Duodenal mucosa (tissue), 2 donors: Measurements from ENCODE around the gene ESAM.
"Not testable (repeated sequence)": the region's sequence is repeated elsewhere in the genome, so short reads cannot be mapped to it uniquely, and the experiment has no call there.

Experiments used
- H3K27ac ChIP-seq: one replicate; pipeline ENCODE4 v1.7.0; 2013; ENCODE audit warnings: low read depth, low read length
- H3K27me3 ChIP-seq, 2 donors: one replicate each; pipeline ENCODE4 v1.7.0; 2013; ENCODE audit warnings: low read length in 2 of 2, control low read depth in 1 of 2; ENCODE audit not compliant: insufficient read depth in 2 of 2, control insufficient read depth in 1 of 2
- H3K36me3 ChIP-seq, 2 donors: one replicate each; pipeline ENCODE4 v1.7.0; 2013; ENCODE audit warnings: low read length in 2 of 2, control low read depth in 1 of 2; ENCODE audit not compliant: insufficient read depth in 2 of 2, control insufficient read depth in 1 of 2
- H3K4me1 ChIP-seq, 2 donors: one replicate each; pipeline ENCODE4 v1.7.0; 2013; ENCODE audit warnings: low read length in 2 of 2, control low read depth in 1 of 2; ENCODE audit not compliant: insufficient read depth in 2 of 2, control insufficient read depth in 1 of 2
- H3K4me3 ChIP-seq, 2 donors: one replicate each; pipeline ENCODE4 v1.7.0; 2013; ENCODE audit warnings: low read length in 2 of 2, low read depth in 1 of 2
- H3K9ac ChIP-seq, 2 donors: one replicate each; pipeline ENCODE4 v1.7.0; 2013; ENCODE audit warnings: low read length in 2 of 2, low read depth in 1 of 2
- H3K9me3 ChIP-seq, 2 donors: one replicate each; pipeline ENCODE4 v1.7.0; 2013; ENCODE audit warnings: low read length in 2 of 2, control low read depth in 1 of 2; ENCODE audit not compliant: control insufficient read depth in 1 of 2

Gene ESAM

DNA sequence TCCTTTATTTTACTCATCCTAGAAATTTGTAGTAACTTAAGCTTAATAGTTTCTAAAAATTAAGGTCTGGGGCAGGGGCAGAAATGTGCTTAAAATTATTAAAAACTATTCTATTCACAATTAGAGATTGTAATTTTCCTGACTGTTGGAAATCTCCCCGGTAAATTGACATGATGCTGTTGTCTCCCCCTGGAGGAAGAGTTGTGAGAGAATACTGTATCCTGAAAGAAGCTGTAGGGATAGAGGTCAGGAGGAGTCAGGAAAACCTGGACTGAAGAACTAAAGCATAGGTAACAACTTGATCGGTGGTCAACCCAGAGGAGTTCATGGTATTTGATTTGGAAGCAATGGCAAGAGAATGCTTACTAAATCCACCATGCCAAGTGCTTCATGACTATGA is 16.2 kb upstream of the ESAM start:
- no peak overlapping the region for H3K9ac ChIP-seq
- no peak overlapping the region for H3K27ac ChIP-seq
- H3K36me3 ChIP-seq, result no peaks in the 10 kb centered on the region
- H3K27me3 ChIP-seq, result no peaks in the 10 kb centered on the region
- H3K9me3 ChIP-seq, result no peaks in the 10 kb centered on the region
- H3K4me3 ChIP-seq, result no peak overlapping the region
- no peaks in the 10 kb centered on the region for H3K4me1 ChIP-seq

DNA sequence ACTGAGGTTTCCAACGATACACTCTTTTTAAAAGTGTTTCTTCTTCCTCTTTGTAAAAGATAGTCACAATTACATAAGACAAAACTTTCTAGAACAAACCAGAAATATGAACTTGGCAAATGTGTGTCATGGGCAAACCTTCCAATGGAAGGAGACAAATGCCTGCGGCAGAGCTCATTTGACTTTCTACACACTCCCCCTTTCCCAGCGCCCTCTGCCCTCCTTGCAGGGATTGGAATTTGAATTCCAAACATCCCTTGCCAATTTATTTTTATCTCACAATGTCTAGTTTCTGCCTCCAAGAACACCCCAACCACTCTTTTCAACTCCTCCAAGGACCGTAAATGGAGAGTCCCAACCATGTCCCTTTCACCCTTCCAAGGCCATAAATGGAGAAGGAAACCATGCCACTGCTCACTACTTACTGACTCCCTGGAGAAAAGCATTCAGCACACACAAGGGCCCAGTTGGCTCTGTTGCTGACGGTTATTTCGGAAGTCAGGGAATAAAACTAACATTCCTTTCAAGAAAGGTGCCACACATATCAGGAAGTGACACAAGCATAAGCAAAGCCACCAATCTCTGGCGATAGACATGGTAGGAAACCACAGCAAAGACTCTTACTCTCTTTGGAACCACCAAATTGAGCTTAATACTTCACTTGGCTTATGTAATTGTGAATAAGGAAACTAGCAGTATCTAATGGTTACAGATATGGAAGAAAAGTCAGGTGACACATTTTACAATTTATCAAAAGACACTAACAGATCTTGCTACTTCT is 15.0 kb upstream of the ESAM start:
- H3K9ac ChIP-seq, result no peak overlapping the region
- no peaks in the 10 kb centered on the region for H3K4me1 ChIP-seq
- H3K27ac ChIP-seq, result no peak overlapping the region
- no peak overlapping the region for H3K4me3 ChIP-seq
- H3K36me3 ChIP-seq, result peaks cover 0 to 2% of the 10 kb centered on the region in 2 donors
- H3K9me3 ChIP-seq, result no peaks in the 10 kb centered on the region
- no peaks in the 10 kb centered on the region for H3K27me3 ChIP-seq

DNA sequence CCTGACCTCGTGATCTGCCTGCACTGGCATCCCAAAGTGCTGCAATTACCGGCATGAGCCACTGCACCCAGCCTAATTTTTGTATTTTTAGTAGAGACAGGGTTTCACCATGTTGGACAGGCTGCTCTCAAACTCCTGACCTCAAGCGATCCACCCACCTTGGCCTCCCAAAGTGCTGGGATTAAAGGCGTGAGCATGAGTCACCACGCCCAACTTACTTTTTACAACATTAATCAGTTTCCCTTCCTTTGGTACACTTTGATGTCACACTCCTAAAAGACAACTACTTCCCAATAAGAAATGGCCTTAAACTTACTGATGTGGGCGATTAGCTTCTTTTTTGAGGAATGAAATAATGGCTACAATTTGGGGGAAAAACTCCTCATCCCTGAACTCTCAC is 8.9 kb upstream of the ESAM start:
- not testable (repeated sequence) for H3K4me1 ChIP-seq, H3K27me3 ChIP-seq, H3K4me3 ChIP-seq, H3K9ac ChIP-seq, H3K27ac ChIP-seq, H3K9me3 ChIP-seq
- peaks cover 0 to 20% of the 10 kb centered on the region in 2 donors for H3K36me3 ChIP-seq

DNA sequence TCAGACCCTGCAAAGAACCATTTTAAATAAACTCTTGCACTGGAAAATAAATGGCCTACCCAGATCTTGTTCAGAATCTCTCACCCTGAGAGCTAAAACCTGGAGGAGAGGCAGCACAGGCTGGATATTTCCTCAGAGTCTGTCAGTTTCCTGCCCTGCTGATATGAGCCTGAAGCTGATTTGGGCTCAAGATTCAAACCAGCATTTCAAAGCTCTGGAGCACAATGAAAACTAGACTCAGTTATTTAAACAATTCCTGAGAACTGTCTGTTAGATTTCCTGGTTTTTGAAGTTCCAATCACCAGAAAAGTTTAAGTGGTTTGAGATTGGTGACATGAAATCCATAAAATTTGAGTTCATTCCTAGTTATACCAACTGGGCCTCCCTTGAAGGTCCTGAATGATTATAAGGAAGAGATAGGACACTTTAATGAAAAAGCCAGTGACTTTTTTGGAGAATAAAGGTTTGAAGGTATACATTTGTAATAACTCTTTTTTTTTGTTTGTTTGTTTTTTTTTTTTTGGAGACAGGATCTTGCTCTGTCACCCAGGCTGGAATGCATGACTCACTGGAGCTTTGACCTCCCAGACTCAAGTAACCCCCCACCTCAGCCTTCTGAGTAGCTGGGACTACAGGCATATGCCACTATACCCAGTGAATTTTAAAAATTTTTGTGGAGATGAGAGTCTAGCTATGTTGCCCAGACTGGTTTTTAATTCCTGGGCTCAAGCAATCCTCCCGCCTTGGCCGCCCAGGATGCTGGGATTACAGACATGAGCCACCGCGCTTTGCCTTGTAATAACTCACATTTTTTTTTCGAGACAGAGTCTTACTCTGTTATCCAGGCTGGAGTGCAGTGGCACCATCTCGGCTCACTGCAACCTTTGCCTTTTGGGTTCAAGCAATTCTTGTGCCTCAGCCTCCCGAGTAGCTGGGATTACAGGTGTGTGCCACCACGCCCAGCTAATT is 8.0 kb upstream of the ESAM start:
- Histone ChIP-seq H3K36me3 (peaks cover 0 to 20% of the 10 kb centered on the region in 2 donors), H3K27ac (no peak overlapping the region), H3K4me1 (peaks cover 7 to 9% of the 10 kb centered on the region in 2 donors), H3K9ac (no peak overlapping the region), H3K27me3 (no peaks in the 10 kb centered on the region), H3K4me3 (no peak overlapping the region), H3K9me3 (no peaks in the 10 kb centered on the region)

DNA sequence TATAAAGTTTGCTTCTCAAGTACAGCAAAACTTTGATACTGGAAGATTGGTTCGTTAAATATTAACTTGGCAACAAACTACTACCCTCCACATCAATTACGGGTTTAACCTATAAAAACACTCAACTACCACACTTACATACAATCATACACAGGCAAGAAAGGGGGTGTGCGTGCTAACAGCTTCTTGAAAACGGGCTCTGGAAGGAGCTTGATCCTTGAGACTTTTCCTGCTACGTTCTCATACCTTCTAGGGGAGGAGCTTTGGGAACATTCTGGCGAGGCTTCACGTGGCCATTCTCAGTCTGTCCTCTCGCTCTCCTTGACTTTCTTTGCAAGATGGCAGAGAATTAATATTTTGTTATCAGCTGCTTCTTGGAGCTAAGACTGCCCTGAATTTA is 6.8 kb upstream of the ESAM start:
- Histone ChIP-seq H3K36me3 (peaks cover 0 to 20% of the 10 kb centered on the region in 2 donors), H3K4me3 (peak overlapping the region; percentile 18 to 25), H3K4me1 (peaks cover 11 to 16% of the 10 kb centered on the region in 2 donors), H3K27me3 (no peaks in the 10 kb centered on the region), H3K9me3 (no peaks in the 10 kb centered on the region), H3K27ac (no peak overlapping the region), H3K9ac (no peak overlapping the region)

DNA sequence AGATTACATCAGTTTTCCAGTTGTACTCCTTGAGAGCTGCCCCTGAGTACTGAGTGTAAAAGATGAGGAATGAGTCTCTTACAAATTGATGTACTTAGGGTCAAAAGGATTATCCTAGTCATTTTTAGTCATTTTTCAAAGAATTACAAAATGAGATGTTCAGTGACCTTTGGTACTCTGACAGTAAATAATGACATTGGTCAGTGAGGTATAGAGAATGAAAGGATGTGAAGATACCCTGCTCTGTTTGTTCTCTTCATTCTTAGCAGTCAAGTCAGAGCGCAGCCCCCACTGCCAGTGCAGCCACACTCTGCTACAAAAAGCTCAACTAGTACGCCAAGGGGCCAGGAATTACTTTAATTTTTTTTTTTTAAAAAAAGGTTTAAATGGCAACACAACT is 4.1 kb upstream of the ESAM start:
- no peak overlapping the region for H3K4me3 ChIP-seq
- no peak overlapping the region for H3K9ac ChIP-seq
- H3K27me3 ChIP-seq, result peaks cover 8 to 9% of the 10 kb centered on the region in 2 donors
- H3K4me1 ChIP-seq, result peaks cover 23 to 29% of the 10 kb centered on the region in 2 donors
- H3K36me3 ChIP-seq, result peaks cover 0 to 9% of the 10 kb centered on the region in 2 donors
- H3K9me3 ChIP-seq, result no peaks in the 10 kb centered on the region
- H3K27ac ChIP-seq, result no peak overlapping the region

DNA sequence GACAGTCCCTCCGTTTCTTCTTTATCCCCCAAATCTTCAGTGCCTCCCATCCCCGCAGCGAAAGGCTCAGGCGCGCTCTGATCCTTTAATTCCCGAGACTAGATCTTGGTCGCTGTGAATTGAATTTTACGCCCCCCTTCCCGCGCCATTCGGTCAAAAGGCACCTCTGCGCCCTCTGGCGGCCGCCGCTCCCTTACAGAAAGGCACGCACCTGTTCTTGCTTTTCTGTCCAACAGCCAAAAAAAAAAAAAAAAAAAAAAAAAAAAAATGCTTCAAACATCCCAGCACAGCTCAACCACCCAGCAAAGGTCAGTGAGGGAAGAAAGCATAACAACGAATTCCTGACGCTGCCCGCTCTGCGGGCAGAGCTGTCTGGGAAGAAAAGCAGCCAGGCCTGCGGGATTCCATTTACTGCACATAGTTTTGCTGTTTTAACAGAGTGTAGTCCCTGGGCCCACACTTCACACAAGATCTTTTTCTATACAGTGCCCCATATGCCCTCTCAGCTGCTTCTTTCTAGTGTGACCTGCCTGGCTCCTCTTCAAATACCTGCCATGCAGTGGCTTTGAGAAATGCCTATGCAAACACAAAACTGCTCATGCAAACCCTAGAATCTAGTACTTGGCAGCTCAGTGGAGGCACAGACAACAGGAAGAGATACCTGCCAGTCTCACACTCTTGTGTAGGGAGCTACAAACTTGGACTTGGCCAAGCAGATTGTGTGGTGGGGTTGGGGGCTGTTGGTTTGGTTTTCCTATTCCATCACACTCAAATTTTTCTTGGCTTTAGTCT is 1.3 kb upstream of the ESAM start:
- peaks cover 0 to 5% of the 10 kb centered on the region in 2 donors for H3K36me3 ChIP-seq
- H3K4me1 ChIP-seq, result peaks cover 32 to 33% of the 10 kb centered on the region in 2 donors
- H3K27ac ChIP-seq, result no peak overlapping the region
- H3K9me3 ChIP-seq, result no peaks in the 10 kb centered on the region
- peaks cover 14 to 33% of the 10 kb centered on the region in 2 donors for H3K27me3 ChIP-seq
- peak overlapping the region; percentile 77 to 89 for H3K4me3 ChIP-seq
- peak overlapping the region; percentile 43 to 59 for H3K9ac ChIP-seq

DNA sequence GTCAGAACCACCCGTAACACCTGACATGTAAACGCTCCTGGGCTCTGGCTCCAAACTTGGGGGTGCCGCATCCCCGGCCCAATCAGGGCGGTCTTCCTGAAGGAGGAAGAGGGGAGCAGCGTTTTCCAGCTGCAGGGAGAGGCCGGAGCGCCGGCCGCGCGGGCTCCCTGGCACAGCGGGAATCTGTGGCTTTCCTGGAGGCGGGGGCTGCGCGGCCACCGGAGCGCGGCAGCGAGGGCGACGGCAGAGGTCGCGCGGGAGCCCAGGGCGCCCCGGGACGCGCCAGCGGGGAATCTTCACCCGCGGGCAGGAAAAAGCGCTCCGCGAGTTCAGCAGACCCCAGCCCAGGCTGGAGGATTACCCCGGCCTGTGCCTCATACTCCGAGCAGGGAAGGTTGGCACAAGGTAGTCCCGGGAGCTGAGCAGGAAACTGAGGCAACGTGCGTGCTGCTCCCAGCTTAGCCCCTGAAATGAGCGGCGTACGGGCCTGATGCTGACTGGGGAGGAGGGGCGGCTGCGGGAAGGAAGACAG is 600 bp upstream of the ESAM start:
- Histone ChIP-seq H3K27me3 (peaks cover 14 to 33% of the 10 kb centered on the region in 2 donors), H3K4me1 (peaks cover 32 to 37% of the 10 kb centered on the region in 2 donors), H3K27ac (peak overlapping the region; percentile 36), H3K36me3 (peaks cover 0 to 3% of the 10 kb centered on the region in 2 donors), H3K9ac (peak overlapping the region; percentile 43 to 59), H3K9me3 (no peaks in the 10 kb centered on the region), H3K4me3 (peak overlapping the region; percentile 77 to 89)

DNA sequence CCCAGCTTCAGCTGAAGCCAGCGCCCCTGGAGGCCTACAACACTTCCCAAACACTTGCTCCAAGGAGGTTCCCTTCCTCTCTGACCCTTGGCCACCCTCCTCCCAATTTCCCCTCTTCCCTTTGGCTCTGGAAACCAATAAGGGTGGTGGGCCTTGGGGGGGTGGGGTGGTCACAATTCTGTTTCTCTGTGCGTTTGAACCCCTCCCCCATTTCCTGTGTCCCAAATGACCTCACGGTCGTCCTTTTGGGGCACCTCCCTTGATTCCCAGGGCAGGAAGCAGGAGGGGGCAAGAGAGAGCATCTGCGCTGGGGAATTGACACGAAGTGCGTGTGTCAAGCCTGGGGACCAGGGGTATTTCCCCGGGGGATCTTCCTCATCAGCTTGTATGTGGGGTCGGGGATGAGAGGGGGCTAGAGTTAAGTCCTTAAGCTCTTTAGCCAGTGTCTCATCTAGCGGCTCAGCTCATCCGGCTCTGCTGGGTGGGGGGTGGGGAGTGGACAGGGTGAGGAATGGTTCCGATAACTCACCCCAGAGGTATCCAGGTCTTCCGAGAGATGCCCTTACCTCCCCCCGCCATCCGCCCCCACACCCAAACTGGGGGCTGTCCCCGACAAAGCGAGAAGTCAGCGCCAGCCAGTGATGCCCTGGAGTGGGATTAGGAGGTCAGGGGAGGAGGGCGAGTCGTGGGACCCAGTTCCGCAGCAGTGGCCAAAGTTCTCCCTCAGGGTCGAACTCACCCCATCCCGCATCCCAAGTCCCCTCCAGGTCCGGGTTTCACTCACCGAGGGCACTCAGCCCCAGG is 587 bp downstream of the ESAM start:
- Histone ChIP-seq H3K36me3 (no peaks in the 10 kb centered on the region), H3K27ac (peak overlapping the region; percentile 58), H3K4me1 (peaks cover 32 to 37% of the 10 kb centered on the region in 2 donors), H3K9me3 (no peaks in the 10 kb centered on the region), H3K4me3 (peak overlapping the region; percentile 77 to 89), H3K9ac (peak overlapping the region; percentile 32 to 38), H3K27me3 (peaks cover 14 to 43% of the 10 kb centered on the region in 2 donors)
